ENCODE results near the gene BTBD6.
"Not testable (repeated sequence)": the region's sequence is repeated elsewhere in the genome, so short reads cannot be mapped to it uniquely, and the experiment has no call there.

The BTBD6 gene

DNA sequence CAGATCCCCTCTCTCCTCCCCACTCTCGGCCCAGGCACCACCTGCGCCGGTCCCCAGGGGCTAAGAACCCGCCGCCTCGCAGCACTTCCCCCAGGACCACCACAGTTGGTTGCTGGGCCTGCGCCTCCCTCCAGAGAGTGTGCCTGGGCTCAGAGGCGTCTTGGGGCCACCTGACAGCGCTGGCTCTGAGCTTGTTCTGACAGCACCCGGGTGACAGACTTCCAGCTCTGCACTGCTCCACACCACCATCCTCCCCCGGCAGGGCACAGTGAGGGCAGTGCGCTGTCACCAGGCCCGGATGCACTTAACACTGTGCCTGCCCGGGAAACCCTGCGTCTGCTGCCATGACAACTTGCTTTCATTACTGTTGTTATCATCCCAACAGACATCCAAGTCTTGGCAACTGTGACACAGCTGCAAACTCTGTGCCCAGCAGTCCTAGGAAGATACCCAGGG lies 45.8 kb downstream of the BTBD6 start:
- no peak for DNase-seq (ENCODE audit: low spot score)

- not testable (repeated sequence) for DNase-seq (ENCODE audit: low spot score)
Observed at GRCh38 chr14:105297311-105297710, 49.0 kb downstream of the BTBD6 start.

DNA sequence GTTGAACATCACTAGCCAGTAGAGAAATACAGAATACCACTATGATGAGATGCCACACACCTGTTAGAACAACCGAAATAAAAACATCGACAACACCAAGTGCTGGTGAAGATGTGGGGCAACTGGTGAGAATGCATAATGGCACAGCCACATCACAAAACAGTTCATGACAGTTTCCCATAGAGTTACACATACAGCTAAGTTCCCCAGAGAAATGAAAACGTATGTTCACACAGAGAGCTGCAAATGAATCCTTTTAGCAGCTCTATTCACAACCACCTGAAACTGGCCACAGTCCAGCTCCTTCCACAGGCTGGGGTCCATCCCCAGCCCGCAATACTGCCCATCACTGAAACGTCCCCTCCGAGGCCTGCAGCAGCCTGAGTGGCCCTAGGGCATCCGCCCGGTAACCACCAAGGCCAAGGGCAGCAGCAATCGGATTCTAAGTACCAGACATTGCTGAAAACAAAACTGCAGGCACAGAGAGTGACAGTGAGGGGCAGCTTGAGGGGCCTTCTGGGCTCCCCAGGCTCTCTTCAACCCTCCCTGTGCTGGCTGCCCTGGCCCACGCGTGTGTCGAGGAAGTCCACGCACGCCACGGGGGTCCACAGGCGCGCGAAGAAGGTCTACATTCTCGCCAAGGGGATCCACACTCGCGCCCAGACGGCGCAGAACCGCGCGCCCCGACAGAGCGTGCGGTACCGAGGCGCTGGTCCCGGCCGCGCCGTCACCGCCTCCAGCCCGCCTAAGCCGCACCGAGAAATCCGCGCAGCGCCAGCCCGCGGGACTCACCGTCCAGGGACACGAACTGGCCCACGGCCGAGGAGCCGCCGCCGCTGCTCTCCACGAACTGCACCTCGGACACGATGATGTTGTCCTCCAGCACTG lies 51.6 kb downstream of the BTBD6 start:
- no peak for DNase-seq (ENCODE audit: low spot score)

Measured in cerebellar cortex (tissue), 1 donor.